Measurements from ENCODE around the gene CEMIP. TPM values are rescaled to one million over a fixed set of nuclear protein-coding genes. Genes with fewer than 3 reads are reported as not detected.

CEMIP gene
- total and polyA plus RNA-seq, 2 experiments from 2014 or later: 0.27 to 2.1 TPM

DNA sequence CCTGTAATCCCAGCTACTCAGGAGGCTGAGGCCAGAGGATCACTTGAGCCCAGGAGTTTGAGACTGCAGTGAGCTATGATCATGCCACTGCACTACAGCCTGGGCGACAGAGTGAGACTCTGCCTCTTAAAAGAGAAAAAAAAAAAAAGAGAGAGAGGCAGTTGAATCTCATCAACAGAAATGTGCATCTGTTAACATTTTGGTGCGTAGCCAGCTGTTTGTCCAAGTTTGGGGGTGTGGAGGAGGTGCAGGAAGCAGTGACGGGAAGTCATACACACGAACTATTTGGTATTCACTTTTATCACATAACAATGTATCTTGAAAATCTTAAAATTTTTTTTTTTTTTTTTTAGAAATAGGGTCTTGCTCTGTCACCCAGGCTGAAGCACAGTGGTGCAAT is 18.2 kb upstream of the CEMIP start (continued):
- TF ChIP-seq, protein P1, sequence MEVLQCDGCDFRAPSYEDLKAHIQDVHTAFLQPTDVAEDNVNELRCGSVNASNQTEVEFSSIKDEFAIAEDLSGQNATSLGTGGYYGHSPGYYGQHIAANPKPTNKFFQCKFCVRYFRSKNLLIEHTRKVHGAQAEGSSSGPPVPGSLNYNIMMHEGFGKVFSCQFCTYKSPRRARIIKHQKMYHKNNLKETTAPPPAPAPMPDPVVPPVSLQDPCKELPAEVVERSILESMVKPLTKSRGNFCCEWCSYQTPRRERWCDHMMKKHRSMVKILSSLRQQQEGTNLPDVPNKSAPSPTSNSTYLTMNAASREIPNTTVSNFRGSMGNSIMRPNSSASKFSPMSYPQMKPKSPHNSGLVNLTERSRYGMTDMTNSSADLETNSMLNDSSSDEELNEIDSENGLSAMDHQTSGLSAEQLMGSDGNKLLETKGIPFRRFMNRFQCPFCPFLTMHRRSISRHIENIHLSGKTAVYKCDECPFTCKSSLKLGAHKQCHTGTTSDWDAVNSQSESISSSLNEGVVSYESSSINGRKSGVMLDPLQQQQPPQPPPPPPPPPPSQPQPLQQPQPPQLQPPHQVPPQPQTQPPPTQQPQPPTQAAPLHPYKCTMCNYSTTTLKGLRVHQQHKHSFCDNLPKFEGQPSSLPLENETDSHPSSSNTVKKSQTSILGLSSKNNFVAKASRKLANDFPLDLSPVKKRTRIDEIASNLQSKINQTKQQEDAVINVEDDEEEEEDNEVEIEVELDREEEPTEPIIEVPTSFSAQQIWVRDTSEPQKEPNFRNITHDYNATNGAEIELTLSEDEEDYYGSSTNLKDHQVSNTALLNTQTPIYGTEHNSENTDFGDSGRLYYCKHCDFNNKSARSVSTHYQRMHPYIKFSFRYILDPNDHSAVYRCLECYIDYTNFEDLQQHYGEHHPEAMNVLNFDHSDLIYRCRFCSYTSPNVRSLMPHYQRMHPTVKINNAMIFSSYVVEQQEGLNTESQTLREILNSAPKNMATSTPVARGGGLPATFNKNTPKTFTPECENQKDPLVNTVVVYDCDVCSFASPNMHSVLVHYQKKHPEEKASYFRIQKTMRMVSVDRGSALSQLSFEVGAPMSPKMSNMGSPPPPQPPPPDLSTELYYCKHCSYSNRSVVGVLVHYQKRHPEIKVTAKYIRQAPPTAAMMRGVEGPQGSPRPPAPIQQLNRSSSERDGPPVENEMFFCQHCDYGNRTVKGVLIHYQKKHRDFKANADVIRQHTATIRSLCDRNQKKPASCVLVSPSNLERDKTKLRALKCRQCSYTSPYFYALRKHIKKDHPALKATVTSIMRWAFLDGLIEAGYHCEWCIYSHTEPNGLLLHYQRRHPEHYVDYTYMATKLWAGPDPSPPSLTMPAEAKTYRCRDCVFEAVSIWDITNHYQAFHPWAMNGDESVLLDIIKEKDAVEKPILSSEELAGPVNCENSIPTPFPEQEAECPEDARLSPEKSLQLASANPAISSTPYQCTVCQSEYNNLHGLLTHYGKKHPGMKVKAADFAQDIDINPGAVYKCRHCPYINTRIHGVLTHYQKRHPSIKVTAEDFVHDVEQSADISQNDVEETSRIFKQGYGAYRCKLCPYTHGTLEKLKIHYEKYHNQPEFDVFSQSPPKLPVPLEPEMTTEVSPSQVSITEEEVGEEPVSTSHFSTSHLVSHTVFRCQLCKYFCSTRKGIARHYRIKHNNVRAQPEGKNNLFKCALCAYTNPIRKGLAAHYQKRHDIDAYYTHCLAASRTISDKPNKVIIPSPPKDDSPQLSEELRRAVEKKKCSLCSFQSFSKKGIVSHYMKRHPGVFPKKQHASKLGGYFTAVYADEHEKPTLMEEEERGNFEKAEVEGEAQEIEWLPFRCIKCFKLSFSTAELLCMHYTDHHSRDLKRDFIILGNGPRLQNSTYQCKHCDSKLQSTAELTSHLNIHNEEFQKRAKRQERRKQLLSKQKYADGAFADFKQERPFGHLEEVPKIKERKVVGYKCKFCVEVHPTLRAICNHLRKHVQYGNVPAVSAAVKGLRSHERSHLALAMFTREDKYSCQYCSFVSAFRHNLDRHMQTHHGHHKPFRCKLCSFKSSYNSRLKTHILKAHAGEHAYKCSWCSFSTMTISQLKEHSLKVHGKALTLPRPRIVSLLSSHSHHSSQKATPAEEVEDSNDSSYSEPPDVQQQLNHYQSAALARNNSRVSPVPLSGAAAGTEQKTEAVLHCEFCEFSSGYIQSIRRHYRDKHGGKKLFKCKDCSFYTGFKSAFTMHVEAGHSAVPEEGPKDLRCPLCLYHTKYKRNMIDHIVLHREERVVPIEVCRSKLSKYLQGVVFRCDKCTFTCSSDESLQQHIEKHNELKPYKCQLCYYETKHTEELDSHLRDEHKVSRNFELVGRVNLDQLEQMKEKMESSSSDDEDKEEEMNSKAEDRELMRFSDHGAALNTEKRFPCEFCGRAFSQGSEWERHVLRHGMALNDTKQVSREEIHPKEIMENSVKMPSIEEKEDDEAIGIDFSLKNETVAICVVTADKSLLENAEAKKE (CRISPR knock-in tag; IDR thresholded peaks at IDR 0.05): no peak
- TF ChIP-seq STAT1 (IDR thresholded peaks at IDR 0.05; ENCODE audit: unreplicated experiment) (no peak), EZH2 (IDR thresholded peaks at IDR 0.05; ENCODE audit: low read depth, unreplicated experiment) (no peak), CREB1 (CRISPR knock-in tag; IDR thresholded peaks at IDR 0.05; ENCODE audit: low read depth) (no peak), ZNF331 (CRISPR knock-in tag; IDR thresholded peaks at IDR 0.05; ENCODE audit: low read depth) (no peak)

DNA sequence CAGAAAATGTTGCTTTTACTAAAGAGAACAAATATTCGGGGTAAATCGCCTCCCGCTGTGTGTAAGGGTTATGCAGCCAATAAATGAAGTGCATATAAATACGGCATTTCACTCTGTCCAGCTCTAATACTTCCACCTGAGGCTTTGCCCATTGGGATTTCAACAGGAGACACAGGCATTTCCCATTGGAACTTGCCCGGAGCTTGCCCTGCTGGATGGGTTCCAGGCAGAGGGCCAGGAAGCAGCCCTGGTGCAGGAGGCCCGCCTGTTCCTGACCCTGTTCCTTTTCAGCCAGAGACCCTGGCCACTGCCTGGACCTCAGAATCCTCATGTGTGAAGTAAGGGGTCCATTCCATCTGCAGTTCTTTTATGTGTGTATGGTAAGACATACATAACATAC is 17.4 kb upstream of the CEMIP start:
- no peaks in the 10 kb centered on the region for H3K27me3 ChIP-seq (ENCODE audit: insufficient read depth)
- H3K9me3 Mint-ChIP-seq: no peaks in the 10 kb centered on the region; the same call in 2 of the 3 replicates
- H3K4me1 ChIP-seq (ENCODE audit: insufficient read depth): no peaks in the 10 kb centered on the region
- H3K4me1 Mint-ChIP-seq: no peaks in the 10 kb centered on the region
- no peak for DNase-seq (ENCODE audit: low spot score)
- no peak overlapping the region for H2AFZ ChIP-seq
- H3K27me3 Mint-ChIP-seq (ENCODE audit: insufficient read depth, low read depth, poor library complexity): peaks cover 6% of the 10 kb centered on the region
- H3K36me3 Mint-ChIP-seq (ENCODE audit: low read depth): no peaks in the 10 kb centered on the region
- no peak overlapping the region for H3K4me3 ChIP-seq
- ATAC-seq: no peak
- peaks cover 5% of the 10 kb centered on the region; the same call in 1 of the 2 replicates for H4K20me1 ChIP-seq (replicated peaks; ENCODE audit: insufficient read depth)
- no peak overlapping the region for H3K4me3 Mint-ChIP-seq
- H3K27ac Mint-ChIP-seq: no peak overlapping the region
- H3K4me2 ChIP-seq: no peak overlapping the region
- H3K79me2 ChIP-seq (replicated peaks; ENCODE audit: insufficient read depth): no peaks in the 10 kb centered on the region
- no peak overlapping the region for H3K27ac ChIP-seq (ENCODE audit: low read depth)
- no peaks in the 10 kb centered on the region for H3K9me2 ChIP-seq (ENCODE audit: insufficient read depth)
- no peaks in the 10 kb centered on the region for H3K36me3 ChIP-seq (ENCODE audit: insufficient read depth)
- H3F3A ChIP-seq (replicated peaks; ENCODE audit: low read depth): no peaks in the 10 kb centered on the region
- TF ChIP-seq JUNB (IDR thresholded peaks at IDR 0.05; ENCODE audit: unreplicated experiment) (no peak), STAT1 (IDR thresholded peaks at IDR 0.05; ENCODE audit: unreplicated experiment) (no peak), CREB1 (CRISPR knock-in tag; IDR thresholded peaks at IDR 0.05; ENCODE audit: low read depth) (no peak), ZNF331 (CRISPR knock-in tag; IDR thresholded peaks at IDR 0.05; ENCODE audit: low read depth) (no peak), EZH2phosphoT487 (IDR thresholded peaks at IDR 0.05; ENCODE audit: unreplicated experiment) (no peak), ZNF114 (CRISPR knock-in tag; IDR thresholded peaks at IDR 0.05) (no peak), EZH2 (IDR thresholded peaks at IDR 0.05; ENCODE audit: low read depth, unreplicated experiment) (no peak), POLR2AphosphoS5 (IDR thresholded peaks at IDR 0.05; ENCODE audit: low read depth) (no peak)
- TF ChIP-seq, protein P2, sequence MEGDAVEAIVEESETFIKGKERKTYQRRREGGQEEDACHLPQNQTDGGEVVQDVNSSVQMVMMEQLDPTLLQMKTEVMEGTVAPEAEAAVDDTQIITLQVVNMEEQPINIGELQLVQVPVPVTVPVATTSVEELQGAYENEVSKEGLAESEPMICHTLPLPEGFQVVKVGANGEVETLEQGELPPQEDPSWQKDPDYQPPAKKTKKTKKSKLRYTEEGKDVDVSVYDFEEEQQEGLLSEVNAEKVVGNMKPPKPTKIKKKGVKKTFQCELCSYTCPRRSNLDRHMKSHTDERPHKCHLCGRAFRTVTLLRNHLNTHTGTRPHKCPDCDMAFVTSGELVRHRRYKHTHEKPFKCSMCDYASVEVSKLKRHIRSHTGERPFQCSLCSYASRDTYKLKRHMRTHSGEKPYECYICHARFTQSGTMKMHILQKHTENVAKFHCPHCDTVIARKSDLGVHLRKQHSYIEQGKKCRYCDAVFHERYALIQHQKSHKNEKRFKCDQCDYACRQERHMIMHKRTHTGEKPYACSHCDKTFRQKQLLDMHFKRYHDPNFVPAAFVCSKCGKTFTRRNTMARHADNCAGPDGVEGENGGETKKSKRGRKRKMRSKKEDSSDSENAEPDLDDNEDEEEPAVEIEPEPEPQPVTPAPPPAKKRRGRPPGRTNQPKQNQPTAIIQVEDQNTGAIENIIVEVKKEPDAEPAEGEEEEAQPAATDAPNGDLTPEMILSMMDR (conservative IDR thresholded peaks at IDR 0.05; ENCODE audit: low read depth in 2 of 2): no peak
- TF ChIP-seq, protein P3, sequence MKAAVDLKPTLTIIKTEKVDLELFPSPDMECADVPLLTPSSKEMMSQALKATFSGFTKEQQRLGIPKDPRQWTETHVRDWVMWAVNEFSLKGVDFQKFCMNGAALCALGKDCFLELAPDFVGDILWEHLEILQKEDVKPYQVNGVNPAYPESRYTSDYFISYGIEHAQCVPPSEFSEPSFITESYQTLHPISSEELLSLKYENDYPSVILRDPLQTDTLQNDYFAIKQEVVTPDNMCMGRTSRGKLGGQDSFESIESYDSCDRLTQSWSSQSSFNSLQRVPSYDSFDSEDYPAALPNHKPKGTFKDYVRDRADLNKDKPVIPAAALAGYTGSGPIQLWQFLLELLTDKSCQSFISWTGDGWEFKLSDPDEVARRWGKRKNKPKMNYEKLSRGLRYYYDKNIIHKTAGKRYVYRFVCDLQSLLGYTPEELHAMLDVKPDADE (IDR thresholded peaks at IDR 0.05): no peak
- TF ChIP-seq, protein P4, sequence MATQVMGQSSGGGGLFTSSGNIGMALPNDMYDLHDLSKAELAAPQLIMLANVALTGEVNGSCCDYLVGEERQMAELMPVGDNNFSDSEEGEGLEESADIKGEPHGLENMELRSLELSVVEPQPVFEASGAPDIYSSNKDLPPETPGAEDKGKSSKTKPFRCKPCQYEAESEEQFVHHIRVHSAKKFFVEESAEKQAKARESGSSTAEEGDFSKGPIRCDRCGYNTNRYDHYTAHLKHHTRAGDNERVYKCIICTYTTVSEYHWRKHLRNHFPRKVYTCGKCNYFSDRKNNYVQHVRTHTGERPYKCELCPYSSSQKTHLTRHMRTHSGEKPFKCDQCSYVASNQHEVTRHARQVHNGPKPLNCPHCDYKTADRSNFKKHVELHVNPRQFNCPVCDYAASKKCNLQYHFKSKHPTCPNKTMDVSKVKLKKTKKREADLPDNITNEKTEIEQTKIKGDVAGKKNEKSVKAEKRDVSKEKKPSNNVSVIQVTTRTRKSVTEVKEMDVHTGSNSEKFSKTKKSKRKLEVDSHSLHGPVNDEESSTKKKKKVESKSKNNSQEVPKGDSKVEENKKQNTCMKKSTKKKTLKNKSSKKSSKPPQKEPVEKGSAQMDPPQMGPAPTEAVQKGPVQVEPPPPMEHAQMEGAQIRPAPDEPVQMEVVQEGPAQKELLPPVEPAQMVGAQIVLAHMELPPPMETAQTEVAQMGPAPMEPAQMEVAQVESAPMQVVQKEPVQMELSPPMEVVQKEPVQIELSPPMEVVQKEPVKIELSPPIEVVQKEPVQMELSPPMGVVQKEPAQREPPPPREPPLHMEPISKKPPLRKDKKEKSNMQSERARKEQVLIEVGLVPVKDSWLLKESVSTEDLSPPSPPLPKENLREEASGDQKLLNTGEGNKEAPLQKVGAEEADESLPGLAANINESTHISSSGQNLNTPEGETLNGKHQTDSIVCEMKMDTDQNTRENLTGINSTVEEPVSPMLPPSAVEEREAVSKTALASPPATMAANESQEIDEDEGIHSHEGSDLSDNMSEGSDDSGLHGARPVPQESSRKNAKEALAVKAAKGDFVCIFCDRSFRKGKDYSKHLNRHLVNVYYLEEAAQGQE (IDR thresholded peaks at IDR 0.05; ENCODE audit: unreplicated experiment): no peak
